Sigmoid colon (tissue), 7 donors: ENCODE measurements around the gene NOTUM. TPM values are rescaled to one million over a fixed set of nuclear protein-coding genes. Genes with fewer than 3 reads are reported as not detected.
"Not testable (repeated sequence)": the region's sequence is repeated elsewhere in the genome, so short reads cannot be mapped to it uniquely, and the experiment has no call there.

Experiments
- DNase-seq: peaks from one replicate; pipeline ENCODE4 v3.0.0-alpha.2; 2019
- H3K27ac ChIP-seq, 4 donors: fragments of 200-600 bp; sonication (generic); one replicate each; pipeline ENCODE4 v1.5.1; 2016 to 2019; ENCODE audit warnings: mild to moderate bottlenecking in 1 of 4
- H3K27me3 ChIP-seq, 3 donors: fragments of 200-600 bp; sonication (generic); one replicate each; pipeline ENCODE4 v1.5.1; 2019; ENCODE audit warnings: mild to moderate bottlenecking in 1 of 3
- H3K36me3 ChIP-seq, 4 donors: fragments of 200-600 bp; sonication (generic); one replicate each; pipeline ENCODE4 v1.5.1; 2016 to 2019
- H3K4me1 ChIP-seq, 4 donors: fragments of 200-600 bp; sonication (generic); one replicate each; pipeline ENCODE4 v1.5.1; 2017 to 2019
- H3K4me3 ChIP-seq, 4 donors: fragments of 200-600 bp; sonication (generic); one replicate each; pipeline ENCODE4 v1.5.1; 2017 to 2019; ENCODE audit warnings: mild to moderate bottlenecking in 2 of 4, moderate library complexity in 1 of 4
- H3K9me3 ChIP-seq, 4 donors: fragments of 200-600 bp in 3 of 4; sonication (generic) in 3 of 4; one replicate each; pipeline versions ENCODE4 v1.5.1 to v1.6.1; 2013 to 2019
- CTCF ChIP-seq, 4 experiments: fragments of 450-650 bp in 3 of 4; fragments of 200-600 bp in 1 of 4; IDR thresholded peaks; one replicate each; pipeline ENCODE4 v1.5.1; 2016 to 2019; ENCODE audit warnings: antibody characterized with exemption in 4 of 4, mild to moderate bottlenecking in 3 of 4, moderate library complexity in 2 of 4
- EP300 ChIP-seq, 4 donors: sonication (generic); formaldehyde crosslinking; IDR thresholded peaks; one replicate each; pipeline ENCODE4 v1.6.1; 2017; ENCODE audit warnings: antibody characterized with exemption in 4 of 4
- POLR2A ChIP-seq, 2 donors: fragments of 450-650 bp; IDR thresholded peaks; one replicate each; pipeline ENCODE4 v1.6.1; 2016; ENCODE audit warnings: antibody characterized with exemption in 2 of 2, mild to moderate bottlenecking in 2 of 2, moderate library complexity in 2 of 2
- POLR2AphosphoS5 ChIP-seq, 4 donors: sonication (generic); formaldehyde crosslinking; IDR thresholded peaks; one replicate each; pipeline ENCODE4 v1.6.1; 2017; ENCODE audit warnings: antibody characterized with exemption in 4 of 4
- WGBS, 2 donors: extraction: QIAGEN DNeasy Blood & Tissue Kit; methylation state at CpG; one replicate each; pipeline ENCODE4 v1.1.7; 2013; 5-methylcytosine and 5-hydroxymethylcytosine counted together
- intact Hi-C: fragments of 100-400 bp; cut with DNase I; formaldehyde crosslinking; loops from one replicate; pipeline ENCODE4 v1.15.1; 2023
- polyA plus RNA-seq, 3 donors: library from polyadenylated mRNA; stranded (reverse); fragments of 200-250 nt; gene quantifications; one replicate each; pipeline ENCODE4 v1.2.3, GENCODE V29; 2013
- total RNA-seq, 4 donors: library from RNA; depleted of rRNA; stranded (reverse); fragments of >200 nt; gene quantifications; one replicate each; pipeline ENCODE4 v1.1.0, GENCODE V29; 2016
- donor health status: healthy with polysubstance abuse.
- donor health status: Bipolar disorder and iron deficiency.
- donor health status: healthy.

The NOTUM gene
- total and polyA plus RNA-seq, 7 donors = 0.22 TPM; not detected in 6

GRCh38 chr17:81983639-81984373, 22.8 kb upstream of the NOTUM start:
- Histone ChIP-seq H3K9me3 (no peaks in the 10 kb centered on the region), H3K4me1 (peaks cover 0 to 2% (median 1%) of the 10 kb centered on the region in 4 donors), H3K27ac (no peak overlapping the region), H3K4me3 (no peak overlapping the region), H3K36me3 (peaks cover 4 to 68% (median 14%) of the 10 kb centered on the region in 4 donors), H3K27me3 (no peaks in the 10 kb centered on the region)
- no peak for TF ChIP-seq CTCF (IDR thresholded peaks at IDR 0.05)
- no peak for TF ChIP-seq POLR2AphosphoS5 (IDR thresholded peaks at IDR 0.05)
- no peak for TF ChIP-seq EP300 (IDR thresholded peaks at IDR 0.05)
- no peak for TF ChIP-seq POLR2A (IDR thresholded peaks at IDR 0.05)
- DNase-seq = no peak
- 92 to 96% methylated on average over 26 of the region's 26 CpGs for WGBS, 2 donors
- intact Hi-C loops = no loop called here

DNA sequence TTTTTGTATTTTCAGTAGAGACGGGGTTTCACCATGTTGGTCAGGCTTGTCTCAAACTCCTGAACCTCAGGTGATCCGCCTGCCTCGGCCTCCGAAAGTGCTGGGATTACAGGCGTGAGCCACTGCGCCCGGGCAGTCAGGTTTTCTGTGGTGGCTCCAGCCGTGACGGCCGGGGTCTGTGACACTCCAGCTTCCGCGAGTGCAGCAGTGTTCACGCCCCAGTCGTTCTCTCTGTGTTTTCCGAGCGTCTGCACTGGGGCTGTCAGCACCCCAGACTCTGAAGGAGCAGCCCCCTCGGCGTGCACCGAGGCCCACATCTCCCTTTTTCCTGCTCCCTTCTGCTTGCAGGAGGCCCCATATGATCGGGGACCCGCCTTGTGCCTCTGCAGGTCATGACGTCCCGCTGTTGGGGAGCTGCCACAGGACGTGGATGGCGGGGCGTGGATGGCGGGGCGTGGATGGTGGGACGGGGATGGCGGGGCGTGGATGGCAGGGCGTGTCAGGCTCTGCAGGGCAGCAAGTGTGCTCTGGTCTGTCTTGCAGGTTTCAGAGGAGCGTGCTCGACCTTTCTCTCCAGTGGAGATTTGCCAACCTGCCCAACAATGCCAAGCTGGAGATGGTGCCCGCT, 22.1 kb upstream of the NOTUM start:
- Histone ChIP-seq H3K27me3 (no peaks in the 10 kb centered on the region), H3K9me3 (no peaks in the 10 kb centered on the region), H3K27ac (no peak overlapping the region), H3K36me3 (peaks cover 4 to 68% (median 14%) of the 10 kb centered on the region in 4 donors), H3K4me1 (peaks cover 0 to 9% (median 8%) of the 10 kb centered on the region in 4 donors), H3K4me3 (no peak overlapping the region)
- DNase-seq = no peak
- intact Hi-C loops = no loop called here
- 80 to 92% methylated on average over 35 of the region's 35 CpGs for WGBS, 2 donors
- TF ChIP-seq CTCF (IDR thresholded peaks at IDR 0.05) = no peak
- TF ChIP-seq POLR2A (IDR thresholded peaks at IDR 0.05) = no peak
- TF ChIP-seq POLR2AphosphoS5 (IDR thresholded peaks at IDR 0.05) = no peak
- no peak for TF ChIP-seq EP300 (IDR thresholded peaks at IDR 0.05)

GRCh38 chr17:81981511-81981910, 20.5 kb upstream of the NOTUM start:
- H3K9me3 ChIP-seq, H3K27me3 ChIP-seq, H3K27ac ChIP-seq, intact Hi-C loops, H3K4me3 ChIP-seq, DNase-seq: not testable (repeated sequence)
- 95 to 97% methylated on average over 12 of the region's 12 CpGs for WGBS, 2 donors
- Histone ChIP-seq H3K4me1 (peaks cover 0 to 18% (median 14%) of the 10 kb centered on the region in 4 donors), H3K36me3 (peaks cover 4 to 61% (median 14%) of the 10 kb centered on the region in 4 donors)

GRCh38 chr17:81980707-81981343, 19.8 kb upstream of the NOTUM start:
- Histone ChIP-seq H3K36me3 (peaks cover 4 to 54% (median 14%) of the 10 kb centered on the region in 4 donors), H3K4me3 (no peak overlapping the region), H3K4me1 (peaks cover 0 to 20% (median 18%) of the 10 kb centered on the region in 4 donors), H3K27me3 (no peaks in the 10 kb centered on the region), H3K27ac (no peak overlapping the region), H3K9me3 (no peaks in the 10 kb centered on the region)
- DNase-seq = no peak
- TF ChIP-seq CTCF (IDR thresholded peaks at IDR 0.05) (no peak), POLR2A (IDR thresholded peaks at IDR 0.05) (no peak), EP300 (IDR thresholded peaks at IDR 0.05) (no peak), POLR2AphosphoS5 (IDR thresholded peaks at IDR 0.05) (no peak)
- intact Hi-C loops = no loop called here
- 65 to 89% methylated on average over 9 of the region's 9 CpGs for WGBS, 2 donors

- H3K27me3 ChIP-seq = no peaks in the 10 kb centered on the region
- no peak for DNase-seq
- H3K4me3 ChIP-seq = no peak overlapping the region
- no peak overlapping the region for H3K27ac ChIP-seq
- H3K9me3 ChIP-seq = no peaks in the 10 kb centered on the region
- no peak for TF ChIP-seq POLR2AphosphoS5 (IDR thresholded peaks at IDR 0.05)
- no peak for TF ChIP-seq EP300 (IDR thresholded peaks at IDR 0.05)
- TF ChIP-seq POLR2A (IDR thresholded peaks at IDR 0.05) = no peak
- TF ChIP-seq CTCF (IDR thresholded peaks at IDR 0.05) = no peak
- 92 to 93% methylated on average over 4 of the region's 4 CpGs for WGBS, 2 donors
- intact Hi-C loops = no loop called here
- H3K36me3 ChIP-seq = peaks cover 2 to 47% (median 8%) of the 10 kb centered on the region in 4 donors
- peaks cover 0 to 20% (median 18%) of the 10 kb centered on the region in 4 donors for H3K4me1 ChIP-seq
Measured at GRCh38 chr17:81980122-81980521, 19.1 kb upstream of the NOTUM start.
